BJ (cell line): ENCODE data around the gene ATP8A2. TPM values are rescaled to one million over a fixed set of nuclear protein-coding genes. Genes with fewer than 3 reads are reported as not detected.

Source experiments
- CTCF ChIA-PET: fragments of 350-600 bp; formaldehyde crosslinking; extraction: SDS; loops from one replicate; lab custom pipeline; 2021; ENCODE audit warnings: antibody characterized with exemption, inconsistent platforms; lab: Yijun Ruan, JAX
- POLR2A ChIA-PET: fragments of 300-600 bp; sonication (Branson Sonifier 250); formaldehyde crosslinking; extraction: SDS; loops from one replicate; lab custom pipeline; 2021; ENCODE audit warnings: antibody characterized with exemption; lab: Charles Lee
- DNase-seq: peaks from one replicate; pipeline ENCODE4 v3.0.0-alpha.2; 2011; ENCODE audit warnings: low read depth
- H3K27me3 ChIP-seq: 2 replicates; pipeline ENCODE4 v1.6.0; 2011; ENCODE audit warnings: low read length; ENCODE audit not compliant: control insufficient read depth, insufficient read depth
- H3K36me3 ChIP-seq: 2 replicates; pipeline ENCODE4 v1.5.1; 2011; ENCODE audit warnings: low read length; ENCODE audit not compliant: control insufficient read depth, insufficient read depth
- H3K4me3 ChIP-seq: 2 replicates; pipeline ENCODE4 v1.5.1; 2011; ENCODE audit warnings: low read depth, mild to moderate bottlenecking, control low read depth, low read length
- CTCF ChIP-seq: IDR thresholded peaks from 2 replicates; pipeline ENCODE4 v1.5.1; 2011; ENCODE audit warnings: low read depth, mild to moderate bottlenecking, control low read depth, inconsistent platforms, low read length, moderate library complexity; ENCODE audit not compliant: insufficient read depth
- polyA plus RNA-seq: library from polyadenylated mRNA; depleted of rRNA; stranded (reverse); fragments of >200 nt; gene quantifications from 2 replicates; pipeline ENCODE4 v1.2.3, GENCODE V29; 2011

ATP8A2 gene
- polyA plus RNA-seq, 1 experiment: 0.02 TPM

- ChIA-PET POLR2A (no interaction called here), CTCF (no interaction called here)
- Histone ChIP-seq H3K27me3 (no peaks in the 10 kb centered on the region), H3K36me3 (no peaks in the 10 kb centered on the region), H3K4me3 (no peak overlapping the region)
- no peak for TF ChIP-seq CTCF
- DNase-seq: no peak
Measured at GRCh38 chr13:25462301-25463125, 90.7 kb downstream of the ATP8A2 start.

- TF ChIP-seq CTCF: no peak
- Histone ChIP-seq H3K27me3 (peaks cover 4% of the 10 kb centered on the region; the same call in 1 of the 2 replicates), H3K36me3 (no peaks in the 10 kb centered on the region), H3K4me3 (no peak overlapping the region)
- no peak for DNase-seq
- ChIA-PET CTCF (no interaction called here), POLR2A (no interaction called here)
Measured at GRCh38 chr13:25463496-25463895, 91.7 kb downstream of the ATP8A2 start.

- CTCF ChIA-PET: no interaction called here
- POLR2A ChIA-PET: no interaction called here
- H3K36me3 ChIP-seq: no peaks in the 10 kb centered on the region
- TF ChIP-seq CTCF: no peak
- no peak for DNase-seq
- H3K27me3 ChIP-seq: peaks cover 6% of the 10 kb centered on the region; the same call in 1 of the 2 replicates
- no peak overlapping the region for H3K4me3 ChIP-seq
Measured at GRCh38 chr13:25466880-25467279, 95.1 kb downstream of the ATP8A2 start.

- TF ChIP-seq CTCF: no peak
- no peak overlapping the region for H3K4me3 ChIP-seq
- ChIA-PET POLR2A (no interaction called here), CTCF (no interaction called here)
- H3K36me3 ChIP-seq: no peaks in the 10 kb centered on the region
- DNase-seq: no peak
- peaks cover 6% of the 10 kb centered on the region; the same call in 1 of the 2 replicates for H3K27me3 ChIP-seq
Measured at GRCh38 chr13:25468325-25469168, 96.8 kb downstream of the ATP8A2 start.

- H3K4me3 ChIP-seq: no peak overlapping the region
- no peak for TF ChIP-seq CTCF
- H3K27me3 ChIP-seq: peaks cover 6% of the 10 kb centered on the region; the same call in 1 of the 2 replicates
- ChIA-PET CTCF (no interaction called here), POLR2A (no interaction called here)
- no peak for DNase-seq
- no peaks in the 10 kb centered on the region for H3K36me3 ChIP-seq
Measured at GRCh38 chr13:25469169-25469525, 97.4 kb downstream of the ATP8A2 start.
